Lower leg skin (tissue), 3 donors: Measurements from ENCODE around the gene TMCC1.

Experiments
- POLR2A ChIP-seq, 2 donors: fragments of 450-650 bp; IDR thresholded peaks; one replicate each; pipeline ENCODE4 v1.6.1; 2016 to 2017; ENCODE audit warnings: antibody characterized with exemption in 2 of 2, mild to moderate bottlenecking in 1 of 2, moderate library complexity in 1 of 2
- TF ChIP-seq, protein P1 (sequence below), 3 donors: fragments of 450-650 bp; IDR thresholded peaks; one replicate each; pipeline ENCODE4 v1.5.1; 2016; ENCODE audit warnings: antibody characterized with exemption in 3 of 3, mild to moderate bottlenecking in 3 of 3, moderate library complexity in 2 of 3

DNA sequence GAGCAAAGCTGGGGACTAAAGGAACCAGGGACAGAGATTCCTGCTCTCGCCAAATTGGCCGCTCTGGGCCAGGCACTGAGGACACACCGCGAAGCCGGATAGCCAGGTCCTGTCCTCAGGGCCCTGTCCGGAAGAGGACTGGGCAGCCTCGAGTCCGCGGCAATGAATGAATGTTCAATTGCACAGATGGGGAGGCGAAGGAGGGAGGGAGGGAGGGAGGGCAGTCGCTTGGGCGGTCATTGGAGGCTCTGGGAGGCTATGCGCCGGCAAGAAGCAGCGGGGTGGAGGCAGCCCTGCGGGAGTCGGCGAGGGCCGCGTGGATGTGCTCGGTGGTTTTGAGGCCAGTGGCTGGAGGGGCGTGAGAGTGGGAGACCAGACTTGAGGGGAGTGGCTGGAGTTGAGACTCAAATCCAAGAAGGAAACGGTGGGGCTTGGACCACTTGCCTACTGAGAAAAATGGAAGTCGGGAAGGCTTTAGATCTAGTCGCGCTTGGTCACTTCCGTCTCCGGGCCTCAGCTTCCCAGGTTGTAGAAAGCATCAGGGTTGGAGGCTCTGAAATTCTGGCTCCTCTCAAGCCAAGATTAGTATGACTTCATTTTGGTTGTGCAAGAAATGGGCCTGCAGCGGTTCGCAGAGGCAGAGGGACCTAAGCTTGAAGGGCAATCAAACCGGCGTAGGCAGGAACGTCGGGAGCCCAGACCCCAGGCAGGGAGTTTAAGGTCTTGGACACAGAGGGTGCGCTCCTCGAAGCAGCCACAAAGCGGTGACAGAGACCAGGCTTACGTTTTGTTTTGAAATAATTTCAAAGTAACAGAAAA is 266.0 kb downstream of the TMCC1 start:
- TF ChIP-seq POLR2A (IDR thresholded peaks at IDR 0.05), result no peak
- TF ChIP-seq, protein P1, sequence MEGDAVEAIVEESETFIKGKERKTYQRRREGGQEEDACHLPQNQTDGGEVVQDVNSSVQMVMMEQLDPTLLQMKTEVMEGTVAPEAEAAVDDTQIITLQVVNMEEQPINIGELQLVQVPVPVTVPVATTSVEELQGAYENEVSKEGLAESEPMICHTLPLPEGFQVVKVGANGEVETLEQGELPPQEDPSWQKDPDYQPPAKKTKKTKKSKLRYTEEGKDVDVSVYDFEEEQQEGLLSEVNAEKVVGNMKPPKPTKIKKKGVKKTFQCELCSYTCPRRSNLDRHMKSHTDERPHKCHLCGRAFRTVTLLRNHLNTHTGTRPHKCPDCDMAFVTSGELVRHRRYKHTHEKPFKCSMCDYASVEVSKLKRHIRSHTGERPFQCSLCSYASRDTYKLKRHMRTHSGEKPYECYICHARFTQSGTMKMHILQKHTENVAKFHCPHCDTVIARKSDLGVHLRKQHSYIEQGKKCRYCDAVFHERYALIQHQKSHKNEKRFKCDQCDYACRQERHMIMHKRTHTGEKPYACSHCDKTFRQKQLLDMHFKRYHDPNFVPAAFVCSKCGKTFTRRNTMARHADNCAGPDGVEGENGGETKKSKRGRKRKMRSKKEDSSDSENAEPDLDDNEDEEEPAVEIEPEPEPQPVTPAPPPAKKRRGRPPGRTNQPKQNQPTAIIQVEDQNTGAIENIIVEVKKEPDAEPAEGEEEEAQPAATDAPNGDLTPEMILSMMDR (IDR thresholded peaks at IDR 0.05), result peak in 1 of 3 donors; percentile 79
